BLaER1 treated with 17β-estradiol and CSF1 and Interleukin-3, amounts not matched to agents 10 nM and 100 nM (cell line): ENCODE data around the gene KMT5C.

Source experiments
- H3K27ac ChIP-seq, 11 experiments: shearing (Covaris generic); formaldehyde crosslinking; 2 replicates each; pipeline ENCODE4 v1.8.1; 2022
- H3K27me3 ChIP-seq, 11 experiments: shearing (Covaris generic); formaldehyde crosslinking; 2 replicates each; pipeline ENCODE4 v1.8.1; 2022
- H3K36me3 ChIP-seq, 11 experiments: shearing (Covaris generic); formaldehyde crosslinking; 2 replicates each; pipeline ENCODE4 v1.8.1; 2022
- H3K4me1 ChIP-seq, 10 experiments: shearing (Covaris generic); formaldehyde crosslinking; 2 replicates each; pipeline ENCODE4 v1.8.1; 2022
- H3K4me2 ChIP-seq, 11 experiments: shearing (Covaris generic); formaldehyde crosslinking; 2 replicates each; pipeline ENCODE4 v1.8.1; 2022
- H3K4me3 ChIP-seq, 10 experiments: shearing (Covaris generic); formaldehyde crosslinking; 2 replicates each; pipeline ENCODE4 v1.8.1; 2022
- H3K9ac ChIP-seq, 11 experiments: shearing (Covaris generic); formaldehyde crosslinking; 2 replicates each; pipeline ENCODE4 v1.8.1; 2022
- H3K9me3 ChIP-seq, 11 experiments: shearing (Covaris generic); formaldehyde crosslinking; replicated peaks in 1 of 11; 2 replicates each; pipeline ENCODE4 v1.8.1; 2022
- H4K20me1 ChIP-seq, 11 experiments: shearing (Covaris generic); formaldehyde crosslinking; 2 replicates each; pipeline ENCODE4 v1.8.1; 2022
- Cebpa-rat ChIP-seq, 11 experiments: shearing (Covaris generic); IDR thresholded peaks; 2 replicates each; pipeline ENCODE4 v1.8.1; 2022

KMT5C gene

GRCh38 chr19:55385724-55386492, 46.2 kb downstream of the KMT5C start, which contains the start of gene RPL28:
TSS of gene RPL28 (plus strand) at chr19:55385932. CDS start at chr19:55386358, 426 bp downstream.
- Histone ChIP-seq H3K27me3 (no peaks in the 10 kb centered on the region), H3K4me2 (peak within 1 kb of the TSS; percentile 97 to 100 (median 100)), H3K36me3 (peaks cover 45 to 49% (median 46%) of the 10 kb centered on the region in 11 experiments), H4K20me1 (peaks cover 50 to 51% (median 51%) of the 10 kb centered on the region in 11 experiments), H3K9ac (peak within 1 kb of the TSS; percentile 90 to 99 (median 96)), H3K4me1 (peaks cover 59 to 74% (median 66%) of the 10 kb centered on the region in 10 experiments), H3K9me3 (no peaks in the 10 kb centered on the region), H3K27ac (peak within 1 kb of the TSS; percentile 85 to 95 (median 92)), H3K4me3 (peak within 1 kb of the TSS; percentile 81 to 99 (median 94))
- TF ChIP-seq Cebpa-rat (IDR thresholded peaks at IDR 0.05): no peak

- TF ChIP-seq Cebpa-rat (IDR thresholded peaks at IDR 0.05): no peak
- Histone ChIP-seq H4K20me1 (peaks cover 56 to 58% (median 57%) of the 10 kb centered on the region in 11 experiments), H3K36me3 (peaks cover 51 to 54% (median 53%) of the 10 kb centered on the region in 11 experiments), H3K27ac (peak overlapping the region; percentile 79 to 95 (median 92)), H3K4me3 (peak overlapping the region; percentile 81 to 99 (median 94)), H3K4me2 (peak overlapping the region; percentile 95 to 100 (median 99)), H3K9ac (peak overlapping the region; percentile 90 to 99 (median 96)), H3K4me1 (peaks cover 62 to 79% (median 73%) of the 10 kb centered on the region in 10 experiments), H3K27me3 (no peaks in the 10 kb centered on the region), H3K9me3 (no peaks in the 10 kb centered on the region)
Observed at GRCh38 chr19:55386493-55386971, 46.9 kb downstream of the KMT5C start.

GRCh38 chr19:55387736-55388497, 48.2 kb downstream of the KMT5C start:
- Histone ChIP-seq H3K9me3 (no peaks in the 10 kb centered on the region), H3K4me3 (peak overlapping the region; percentile 81 to 99 (median 94)), H3K36me3 (peaks cover 51 to 65% (median 58%) of the 10 kb centered on the region in 11 experiments), H3K9ac (peak overlapping the region; percentile 90 to 99 (median 96)), H4K20me1 (peaks cover 67 to 71% (median 71%) of the 10 kb centered on the region in 11 experiments), H3K4me1 (peaks cover 54 to 76% (median 72%) of the 10 kb centered on the region in 10 experiments), H3K27ac (peak overlapping the region in 9 of 11 experiments; percentile 85 to 95 (median 92); a peak in 14 of 22 replicates), H3K4me2 (peak overlapping the region; percentile 95 to 100 (median 99)), H3K27me3 (no peaks in the 10 kb centered on the region)
- TF ChIP-seq Cebpa-rat (IDR thresholded peaks at IDR 0.05): no peak

GRCh38 chr19:55389386-55390317, 50.0 kb downstream of the KMT5C start:
- Histone ChIP-seq H3K9ac (peak overlapping the region; percentile 90 to 99 (median 96); a peak in 21 of 22 replicates), H3K4me2 (peak overlapping the region; percentile 95 to 100 (median 99)), H4K20me1 (peaks cover 67 to 88% (median 79%) of the 10 kb centered on the region in 11 experiments), H3K36me3 (peaks cover 51 to 67% (median 58%) of the 10 kb centered on the region in 11 experiments), H3K9me3 (no peaks in the 10 kb centered on the region), H3K27ac (peak overlapping the region in 3 of 11 experiments; percentile 6 to 94 (median 38); a peak in 4 of 22 replicates), H3K4me3 (peak overlapping the region in 7 of 10 experiments; percentile 83 to 99 (median 95); a peak in 12 of 20 replicates), H3K4me1 (peaks cover 47 to 62% (median 59%) of the 10 kb centered on the region in 10 experiments), H3K27me3 (no peaks in the 10 kb centered on the region)
- TF ChIP-seq Cebpa-rat (IDR thresholded peaks at IDR 0.05): no peak

- Histone ChIP-seq H3K4me2 (peak overlapping the region in 10 of 11 experiments; percentile 3 to 100 (median 99); a peak in 15 of 22 replicates), H3K27me3 (no peaks in the 10 kb centered on the region), H3K27ac (peak overlapping the region in 1 of 11 experiments; percentile 32; a peak in 1 of 22 replicates), H3K4me3 (no peak overlapping the region), H4K20me1 (peaks cover 67 to 94% (median 79%) of the 10 kb centered on the region in 11 experiments), H3K9me3 (no peaks in the 10 kb centered on the region), H3K36me3 (peaks cover 51 to 67% (median 58%) of the 10 kb centered on the region in 11 experiments), H3K4me1 (peaks cover 43 to 57% (median 55%) of the 10 kb centered on the region in 10 experiments), H3K9ac (peak overlapping the region in 8 of 11 experiments; percentile 8 to 98 (median 42); a peak in 9 of 22 replicates)
- TF ChIP-seq Cebpa-rat (IDR thresholded peaks at IDR 0.05): no peak
Observed at GRCh38 chr19:55390461-55390880, 50.8 kb downstream of the KMT5C start.

- Histone ChIP-seq H3K36me3 (peaks cover 51 to 67% (median 58%) of the 10 kb centered on the region in 11 experiments), H3K9me3 (no peaks in the 10 kb centered on the region), H3K4me3 (no peak overlapping the region), H3K27ac (no peak overlapping the region), H3K9ac (peak overlapping the region in 7 of 11 experiments; percentile 7 to 98 (median 55); a peak in 5 of 22 replicates), H3K27me3 (no peaks in the 10 kb centered on the region), H4K20me1 (peaks cover 63 to 94% (median 75%) of the 10 kb centered on the region in 11 experiments), H3K4me1 (peaks cover 43 to 57% (median 55%) of the 10 kb centered on the region in 10 experiments), H3K4me2 (peak overlapping the region in 10 of 11 experiments; percentile 3 to 100 (median 75); a peak in 9 of 22 replicates)
- TF ChIP-seq Cebpa-rat (IDR thresholded peaks at IDR 0.05): no peak
Observed at GRCh38 chr19:55391191-55391670, 51.6 kb downstream of the KMT5C start.

- peak overlapping the region in 6 of 11 experiments; percentile 11 to 100 (median 32); a peak in 4 of 22 replicates for H3K4me2 ChIP-seq
- peaks cover 44 to 60% (median 51%) of the 10 kb centered on the region in 11 experiments for H3K36me3 ChIP-seq
- peaks cover 55 to 87% (median 68%) of the 10 kb centered on the region in 11 experiments for H4K20me1 ChIP-seq
- H3K27ac ChIP-seq: no peak overlapping the region
- no peak overlapping the region for H3K4me3 ChIP-seq
- TF ChIP-seq Cebpa-rat (IDR thresholded peaks at IDR 0.05): peak in 1 of 11 experiments; percentile 32; a peak in 1 of 22 replicates
- peak overlapping the region in 4 of 11 experiments; percentile 7 to 55 (median 15); a peak in 2 of 22 replicates for H3K9ac ChIP-seq
- H3K27me3 ChIP-seq: no peaks in the 10 kb centered on the region
- no peaks in the 10 kb centered on the region for H3K9me3 ChIP-seq
- peaks cover 41 to 57% (median 54%) of the 10 kb centered on the region in 10 experiments for H3K4me1 ChIP-seq
Observed at GRCh38 chr19:55391702-55392615, 52.3 kb downstream of the KMT5C start.
